Activated T-cell treated with anti-CD3 and anti-CD28 coated beads, Interleukin-2, amount 50 U/mL, for 48 hours (primary cell): ENCODE data around the gene RALY.

Experiments used
- DNase-seq, 2 experiments: peaks; one replicate each; pipeline ENCODE4 v3.0.0-alpha.2; 2020

RALY gene

GRCh38 chr20:34052414-34052813 is 58.7 kb downstream of the RALY start:
- no peak for DNase-seq

- DNase-seq: no peak
Observed at GRCh38 chr20:34055290-34055689, 61.6 kb downstream of the RALY start.

GRCh38 chr20:34058831-34059230 is 65.1 kb downstream of the RALY start:
- DNase-seq: no peak

GRCh38 chr20:34060970-34061369 is 67.3 kb downstream of the RALY start:
- no peak for DNase-seq

GRCh38 chr20:34061695-34062094 is 68.0 kb downstream of the RALY start:
- DNase-seq: no peak

GRCh38 chr20:34062570-34063482 is 69.1 kb downstream of the RALY start:
- DNase-seq: no peak

GRCh38 chr20:34064286-34064685 is 70.6 kb downstream of the RALY start:
- DNase-seq: no peak

- DNase-seq: no peak
Observed at GRCh38 chr20:34065260-34065659, 71.5 kb downstream of the RALY start.

GRCh38 chr20:34066476-34067090 is 72.9 kb downstream of the RALY start:
- no peak for DNase-seq

GRCh38 chr20:34068001-34068400 is 74.3 kb downstream of the RALY start:
- DNase-seq: no peak

GRCh38 chr20:34069341-34070078 is 75.8 kb downstream of the RALY start:
- peak; percentile 68 to 71 for DNase-seq

- no peak for DNase-seq
Observed at GRCh38 chr20:34070079-34070439, 76.3 kb downstream of the RALY start.

GRCh38 chr20:34070859-34071258 is 77.1 kb downstream of the RALY start:
- DNase-seq: no peak

- no peak for DNase-seq
Observed at GRCh38 chr20:34072076-34072475, 78.4 kb downstream of the RALY start.

GRCh38 chr20:34072778-34073177 is 79.1 kb downstream of the RALY start:
- DNase-seq: no peak

GRCh38 chr20:34074101-34074760 is 80.5 kb downstream of the RALY start:
- peak; percentile 54 to 56 for DNase-seq

GRCh38 chr20:34075647-34076046 is 81.9 kb downstream of the RALY start:
- DNase-seq: no peak

GRCh38 chr20:34076952-34077351 is 83.2 kb downstream of the RALY start:
- no peak for DNase-seq

GRCh38 chr20:34078540-34078939 is 84.8 kb downstream of the RALY start:
- no peak for DNase-seq

- no peak for DNase-seq
Observed at GRCh38 chr20:34079818-34080217, 86.1 kb downstream of the RALY start.

GRCh38 chr20:34082232-34082887 is 88.6 kb downstream of the RALY start:
- no peak for DNase-seq

- no peak for DNase-seq
Observed at GRCh38 chr20:34083137-34083536, 89.4 kb downstream of the RALY start.

- no peak for DNase-seq
Observed at GRCh38 chr20:34083781-34084180, 90.1 kb downstream of the RALY start.
